Stimulated activated CD4-positive, alpha-beta T cell treated with anti-CD3 and anti-CD28 coated beads, Interleukin-1b, Interleukin-23, amount 100 ng/mL, for 24 hours (primary cell): Measurements from ENCODE around the gene DLX6.

Experiments used
- DNase-seq, 4 experiments: peaks; one replicate each; pipeline ENCODE4 v3.0.0-alpha.2; 2020; ENCODE audit warnings: low read depth in 4 of 4, low spot score in 1 of 4

DLX6 gene

DNA sequence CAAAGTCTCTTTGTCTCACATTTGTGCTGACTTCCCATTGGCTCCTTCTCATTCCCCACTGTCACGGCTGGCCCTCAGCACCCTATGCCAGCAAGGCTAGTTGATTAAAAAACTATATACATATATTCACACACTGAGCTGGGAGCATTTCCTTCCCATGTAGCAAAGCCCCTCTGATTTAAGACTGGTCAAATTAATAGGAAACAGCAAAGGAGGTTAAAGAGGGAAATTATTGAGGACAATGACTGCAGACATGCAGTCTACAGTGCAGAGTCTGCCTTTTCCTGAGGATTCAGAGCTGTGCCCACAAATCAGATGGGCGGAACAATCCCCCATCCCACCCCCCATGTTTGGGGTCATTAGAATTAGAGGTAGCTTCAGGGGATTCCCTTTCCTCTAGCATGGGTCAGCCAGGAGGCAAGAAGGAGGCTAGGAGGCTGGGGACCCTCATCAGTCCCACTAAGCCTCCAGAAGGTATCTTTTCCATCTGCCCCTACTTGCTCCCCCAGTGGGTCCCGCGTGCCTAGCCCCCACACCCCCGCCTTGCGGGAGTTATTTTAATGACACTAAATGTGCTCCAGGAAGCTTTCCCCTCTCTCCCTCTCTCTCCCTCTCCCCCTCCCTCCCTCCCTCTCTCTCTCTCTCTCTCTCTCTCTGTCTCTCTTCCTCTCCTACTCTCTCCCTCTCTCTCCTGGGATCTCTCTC lies 9.8 kb upstream of the DLX6 start:
- DNase-seq = no peak

DNA sequence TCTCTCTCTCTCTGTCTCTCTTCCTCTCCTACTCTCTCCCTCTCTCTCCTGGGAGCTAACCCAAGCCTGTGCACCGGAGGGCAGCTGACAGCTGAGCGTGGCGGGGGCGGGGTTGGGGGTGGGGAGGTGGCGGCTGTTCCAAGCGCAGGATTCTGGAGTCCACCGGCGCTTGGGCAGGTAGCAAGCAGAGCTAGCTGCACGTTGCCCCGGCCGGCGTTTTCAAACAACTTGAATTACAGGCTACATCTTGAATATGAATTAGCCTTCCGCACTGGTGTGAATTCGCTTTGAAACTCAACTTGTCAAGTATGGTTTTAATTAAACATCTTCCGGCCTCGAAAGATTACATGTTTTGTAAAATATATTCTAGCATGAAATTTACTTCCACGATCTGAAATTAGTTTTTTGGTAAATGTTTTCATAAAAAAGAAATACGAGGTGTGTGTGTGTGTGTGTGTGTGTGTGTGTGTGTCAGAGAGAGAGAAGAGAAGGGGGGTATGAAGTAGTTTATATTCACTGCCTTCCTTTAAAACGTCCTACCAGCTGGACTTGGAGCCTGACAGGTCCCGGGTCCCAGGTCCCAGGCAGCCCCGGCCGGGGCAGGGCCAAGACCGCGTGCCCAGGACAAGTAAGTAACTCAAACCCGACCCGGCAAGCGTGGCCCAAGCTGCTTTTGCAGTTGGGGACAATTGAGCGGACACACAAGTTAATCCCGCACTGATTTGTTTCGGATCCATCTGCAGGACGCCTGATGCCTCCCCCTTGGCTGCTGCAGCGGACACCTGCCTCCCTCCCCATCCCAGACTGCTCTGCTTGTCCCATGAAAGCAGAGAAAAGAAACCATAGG lies 9.0 kb upstream of the DLX6 start:
- no peak for DNase-seq

DNA sequence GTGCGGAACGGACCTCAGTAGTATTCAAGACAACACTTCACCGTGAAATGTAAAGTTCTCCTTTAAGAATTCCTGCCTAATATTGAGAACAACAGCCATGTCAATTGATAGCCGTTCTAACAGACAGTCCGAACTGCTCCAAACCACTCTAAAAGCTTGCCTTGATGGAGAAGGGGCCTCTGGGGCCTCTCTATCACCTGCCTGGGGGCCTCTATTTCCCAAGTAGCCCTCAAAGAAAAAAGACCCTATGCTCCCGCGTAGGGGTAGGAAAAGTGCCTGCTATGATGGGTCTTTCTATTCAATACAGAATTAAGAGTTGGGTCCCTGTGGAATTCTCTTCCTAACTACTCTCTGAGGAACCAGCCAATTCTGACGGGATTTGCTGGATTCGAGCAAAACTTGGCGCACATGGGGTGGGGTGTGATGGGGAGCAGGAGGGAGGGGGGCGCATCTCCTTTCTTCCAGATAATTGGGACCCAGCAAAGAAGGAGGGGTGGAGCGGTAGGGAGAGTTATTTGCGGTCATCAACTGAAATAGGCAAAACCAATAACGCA lies 8.3 kb upstream of the DLX6 start:
- no peak for DNase-seq

DNA sequence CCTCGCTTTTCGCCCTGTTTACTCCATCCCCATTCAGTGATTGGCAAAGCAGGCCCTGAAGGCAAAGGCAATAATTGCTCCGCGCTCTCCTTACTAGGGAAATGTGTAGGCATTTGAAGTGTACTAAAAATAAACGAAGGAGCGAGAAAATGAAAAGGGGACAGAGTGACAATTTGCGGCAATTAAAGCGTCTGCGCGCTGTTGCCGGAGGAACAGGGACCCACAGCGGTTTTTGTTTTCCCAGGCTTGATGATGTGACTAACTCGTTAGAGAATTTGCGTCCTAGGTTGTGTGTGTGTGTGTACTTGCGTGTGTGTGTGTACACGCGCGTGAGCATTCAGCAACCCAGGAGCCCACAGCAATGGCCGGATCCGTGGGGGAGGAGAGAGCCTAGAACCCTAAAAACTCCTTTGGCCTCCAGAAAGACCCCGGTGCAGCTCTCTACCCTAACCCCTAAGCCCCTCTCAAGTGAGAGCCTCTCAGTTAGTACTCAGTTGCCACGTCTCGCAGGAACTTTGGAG lies 7.8 kb upstream of the DLX6 start:
- no peak for DNase-seq

DNA sequence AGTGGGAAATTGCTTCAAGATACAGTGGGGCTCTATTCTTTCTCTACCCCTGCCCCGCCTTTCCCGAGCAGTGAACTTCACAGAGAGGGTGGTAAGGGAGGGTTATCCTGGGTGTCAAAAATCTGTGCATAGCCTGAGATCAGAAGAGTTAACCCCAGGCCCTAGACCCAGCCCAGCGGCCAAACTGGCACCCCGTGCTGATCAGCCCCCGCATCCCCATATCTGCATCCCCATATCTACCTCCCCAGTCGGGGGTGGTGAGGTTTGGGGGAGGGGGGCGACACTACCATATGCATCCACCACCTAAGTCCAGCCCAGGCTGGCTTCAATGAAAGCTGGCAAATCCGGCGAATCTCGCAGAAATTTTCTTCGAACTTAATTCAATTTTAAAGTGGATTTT lies 7.0 kb upstream of the DLX6 start:
- DNase-seq = no peak

DNA sequence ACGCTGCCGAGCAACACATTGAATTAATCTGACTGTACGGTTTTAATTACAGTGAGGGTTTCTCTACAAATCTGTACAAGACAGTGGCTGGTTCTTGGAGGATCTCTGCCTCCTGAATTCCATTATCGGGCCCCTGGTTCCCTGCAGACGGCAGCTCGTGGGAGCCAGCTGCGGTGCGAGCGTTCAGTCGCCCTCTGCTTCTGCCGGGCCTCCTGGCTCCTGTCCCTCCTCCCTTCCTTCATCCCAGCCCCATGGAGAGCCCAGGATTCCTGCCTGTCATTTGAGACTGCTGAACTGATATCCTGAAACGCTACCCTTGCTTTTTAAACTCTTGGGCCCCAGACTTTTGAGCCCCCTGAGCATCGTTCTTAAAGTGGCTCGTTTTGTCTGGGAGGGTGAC lies 6.6 kb upstream of the DLX6 start:
- no peak for DNase-seq

DNA sequence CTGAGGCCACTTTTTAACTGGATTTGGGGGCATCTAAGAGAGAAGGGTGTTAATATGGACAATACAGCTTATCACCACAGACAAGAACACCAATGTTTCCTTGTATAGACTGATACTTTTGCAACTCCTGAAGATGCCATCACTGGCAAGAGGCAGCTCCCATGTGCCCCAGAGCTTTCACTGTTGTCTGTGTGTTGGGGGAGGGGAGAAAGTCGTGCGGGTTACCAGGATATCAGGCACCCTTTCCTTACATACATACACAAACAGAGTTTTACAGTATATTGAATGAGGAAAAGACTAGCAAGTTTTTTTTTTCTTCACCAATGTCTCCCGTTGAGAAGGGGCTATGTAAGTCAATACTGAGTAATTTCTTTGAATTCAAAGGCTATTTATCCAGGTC lies 4.1 kb upstream of the DLX6 start:
- DNase-seq = no peak

DNA sequence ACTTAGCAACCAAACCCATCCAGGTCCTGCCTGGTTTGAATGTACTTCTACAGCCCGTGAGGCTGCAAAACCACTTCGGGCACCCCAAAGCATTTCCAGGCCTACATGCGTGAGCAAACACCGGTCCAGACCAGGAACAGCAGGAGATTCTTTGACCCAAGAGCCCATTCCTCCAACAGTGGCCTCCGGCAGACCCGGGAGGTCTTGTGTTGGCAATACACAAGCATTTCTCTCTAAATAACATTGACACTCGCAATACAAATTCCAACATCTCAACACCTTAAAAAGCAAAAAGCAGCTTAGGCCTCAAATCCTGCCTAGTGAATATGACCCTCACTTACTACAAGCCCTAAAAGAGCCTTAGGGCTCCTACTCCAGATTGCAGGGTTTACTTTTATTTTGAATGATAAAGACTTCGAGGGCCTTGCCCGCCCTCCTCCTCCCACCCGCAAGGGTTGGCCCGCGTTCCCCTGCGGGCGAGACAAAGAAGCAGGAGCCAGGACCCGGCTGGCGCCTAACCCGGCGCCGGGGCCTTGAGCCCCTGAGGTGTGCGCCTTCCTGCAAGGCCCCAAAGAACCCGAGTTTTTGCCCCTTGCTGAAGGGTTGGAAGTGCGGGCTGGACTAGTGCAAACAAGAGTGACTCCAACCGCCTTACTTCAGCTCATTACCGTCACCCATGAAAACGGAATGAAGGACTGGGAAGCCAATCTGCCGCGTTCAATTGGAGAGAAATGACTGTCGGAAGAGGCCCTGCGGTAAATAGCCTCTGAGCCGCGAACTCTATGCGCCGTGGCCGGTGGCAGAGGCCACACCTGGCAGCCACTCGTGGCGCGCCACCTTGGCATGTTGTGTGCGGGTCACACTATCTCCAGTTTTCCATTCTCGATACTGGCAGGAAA lies 3.4 kb upstream of the DLX6 start:
- no peak for DNase-seq

DNA sequence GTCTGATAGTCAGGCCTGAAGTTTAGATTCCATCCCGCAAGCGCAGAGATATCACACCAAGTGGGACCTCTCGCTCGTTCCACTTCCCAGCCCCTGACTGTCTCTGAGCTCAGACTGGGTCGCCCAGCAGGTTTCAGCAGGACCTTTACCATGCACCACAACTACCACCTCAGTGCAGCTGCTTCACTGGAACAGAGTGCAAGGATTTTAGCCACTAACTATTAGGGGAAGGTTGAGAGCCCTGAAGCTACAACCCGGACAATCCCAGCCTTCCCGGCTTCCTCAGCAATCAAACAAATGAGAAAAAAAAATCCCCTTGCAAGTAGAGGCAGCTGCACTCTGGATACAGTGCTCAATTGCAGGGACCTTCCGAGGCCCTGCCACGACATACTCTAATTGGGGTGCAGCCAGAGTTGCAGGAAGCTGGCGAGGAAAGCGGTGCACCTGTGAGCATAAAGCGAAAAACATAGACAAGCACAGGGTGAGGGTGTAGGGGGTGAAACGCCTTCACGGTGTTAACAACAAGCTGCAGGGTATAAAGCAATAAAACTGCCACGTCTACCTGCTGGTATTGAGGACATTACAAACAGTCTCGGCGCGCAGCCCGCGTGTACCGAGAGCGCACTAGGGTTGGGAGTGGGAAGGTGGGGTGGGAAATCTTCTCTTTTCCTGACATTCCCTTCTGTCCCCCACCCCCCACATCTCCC lies 2.6 kb upstream of the DLX6 start:
- no peak for DNase-seq

DNA sequence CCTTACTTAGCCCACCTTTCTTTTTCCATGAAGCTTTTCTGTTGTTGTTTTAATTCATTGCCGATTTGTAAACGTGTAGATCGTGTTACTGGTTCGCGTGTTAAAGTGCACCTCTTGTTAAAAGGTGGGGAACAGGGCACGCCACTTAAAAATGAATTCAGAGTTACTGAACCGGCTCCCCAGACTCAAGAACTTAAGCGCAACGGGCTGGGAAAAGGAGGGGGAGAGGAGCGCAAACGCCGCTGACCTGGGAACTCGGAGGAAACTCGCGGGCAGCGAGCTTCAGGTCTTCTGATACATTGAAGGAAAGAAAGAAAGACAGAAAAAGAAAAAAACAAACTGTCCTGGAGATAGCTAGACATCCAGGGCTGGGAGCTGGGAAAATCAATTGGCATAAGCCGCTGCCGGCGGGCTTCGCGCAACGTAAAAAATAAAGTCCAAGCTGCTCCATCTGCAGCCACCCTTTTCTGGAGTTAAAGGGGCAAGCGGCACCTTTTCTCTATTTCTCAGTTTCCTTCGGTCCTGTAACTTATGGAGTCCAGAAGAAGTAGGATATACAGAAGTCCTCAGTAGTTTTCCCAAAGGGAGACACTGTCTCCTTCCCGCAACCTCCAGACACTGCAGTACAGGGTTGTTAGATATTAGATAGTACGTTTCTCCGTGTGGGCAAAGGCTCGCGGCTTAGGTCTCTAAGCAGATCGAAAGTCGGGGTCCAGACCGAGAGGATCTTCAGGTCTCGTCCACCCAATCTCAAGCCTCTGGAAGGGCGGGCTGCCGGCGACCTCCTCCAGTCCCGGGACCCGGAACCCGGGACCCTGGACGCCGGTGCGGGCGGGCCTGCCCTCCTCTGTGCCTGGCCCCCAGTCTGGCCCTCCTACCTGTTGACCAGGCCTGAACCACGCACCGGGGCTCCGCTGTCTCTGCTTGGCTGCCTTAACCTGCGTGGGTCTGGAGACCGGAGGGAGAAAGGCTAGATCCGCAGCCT lies 1.8 kb upstream of the DLX6 start:
- DNase-seq = no peak

DNA sequence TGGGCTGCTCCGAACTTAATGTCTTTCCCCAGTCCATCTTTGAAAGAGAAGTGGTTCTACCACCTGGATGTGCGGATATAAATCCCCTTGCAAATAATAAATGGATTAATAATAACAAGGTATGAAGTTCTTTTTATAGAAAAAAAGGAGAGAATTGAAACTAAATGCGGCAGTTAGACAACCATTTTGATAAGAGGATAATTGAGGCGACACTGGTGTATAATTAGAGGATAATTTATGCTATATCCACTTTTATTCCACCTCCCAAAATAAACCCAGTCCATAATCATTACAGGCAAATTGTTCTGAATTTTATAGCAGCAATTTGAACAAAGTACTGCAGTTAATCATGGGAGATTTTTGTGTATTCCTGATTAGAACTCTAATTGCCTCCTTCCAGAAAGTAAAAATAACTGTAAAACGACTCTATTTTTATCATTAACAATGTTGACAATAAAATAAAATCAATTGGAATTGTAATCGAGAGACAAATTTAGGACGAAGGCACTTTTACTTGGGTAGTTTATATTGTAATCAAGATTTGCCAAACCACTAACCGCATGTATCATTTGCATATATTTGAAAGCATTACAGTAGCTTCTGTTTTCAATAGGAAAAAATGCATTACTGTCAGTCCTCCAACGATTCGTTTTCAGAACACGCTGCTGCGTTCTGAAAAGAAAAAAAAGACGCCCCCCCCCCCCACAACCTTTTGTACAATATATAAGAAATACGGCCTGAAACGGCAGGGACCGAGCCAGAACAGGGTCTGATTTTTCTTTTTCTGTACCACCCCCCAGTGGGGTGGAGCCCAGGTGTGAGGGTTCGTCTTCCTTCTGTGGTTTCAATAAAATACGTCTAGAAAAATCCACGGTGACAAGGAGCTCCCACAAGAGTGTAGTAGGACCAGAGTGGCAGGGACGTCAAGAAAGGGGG lies 838 bp upstream of the DLX6 start:
- DNase-seq = no peak

DNA sequence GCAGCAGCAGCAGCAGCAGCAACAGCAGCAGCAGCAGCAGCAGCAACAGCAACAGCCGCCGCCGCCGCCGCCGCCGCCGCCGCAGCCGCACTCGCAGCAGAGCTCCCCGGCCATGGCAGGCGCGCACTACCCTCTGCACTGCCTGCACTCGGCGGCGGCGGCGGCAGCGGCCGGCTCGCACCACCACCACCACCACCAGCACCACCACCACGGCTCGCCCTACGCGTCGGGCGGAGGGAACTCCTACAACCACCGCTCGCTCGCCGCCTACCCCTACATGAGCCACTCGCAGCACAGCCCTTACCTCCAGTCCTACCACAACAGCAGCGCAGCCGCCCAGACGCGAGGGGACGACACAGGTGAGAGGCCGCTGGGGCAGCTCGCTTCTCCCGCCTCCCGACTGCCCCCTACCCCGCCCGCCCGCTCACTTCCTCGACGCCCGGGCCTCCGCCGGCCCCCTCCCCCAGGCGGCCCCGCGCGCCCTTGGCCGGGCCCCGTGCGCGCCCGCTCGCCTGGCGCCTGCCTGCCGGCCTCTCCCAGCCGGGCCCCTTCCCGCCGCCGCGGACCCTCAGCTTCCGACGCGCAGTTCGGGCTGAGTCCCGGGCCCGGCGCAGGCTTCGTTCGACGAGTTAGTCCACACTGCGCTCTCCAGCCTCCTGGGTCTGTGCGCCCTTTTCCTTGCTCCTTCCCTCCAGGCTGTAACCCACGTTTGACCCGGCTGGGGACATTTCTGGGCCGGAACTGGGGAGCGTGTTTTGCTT lies 882 bp downstream of the DLX6 start:
- DNase-seq = no peak

DNA sequence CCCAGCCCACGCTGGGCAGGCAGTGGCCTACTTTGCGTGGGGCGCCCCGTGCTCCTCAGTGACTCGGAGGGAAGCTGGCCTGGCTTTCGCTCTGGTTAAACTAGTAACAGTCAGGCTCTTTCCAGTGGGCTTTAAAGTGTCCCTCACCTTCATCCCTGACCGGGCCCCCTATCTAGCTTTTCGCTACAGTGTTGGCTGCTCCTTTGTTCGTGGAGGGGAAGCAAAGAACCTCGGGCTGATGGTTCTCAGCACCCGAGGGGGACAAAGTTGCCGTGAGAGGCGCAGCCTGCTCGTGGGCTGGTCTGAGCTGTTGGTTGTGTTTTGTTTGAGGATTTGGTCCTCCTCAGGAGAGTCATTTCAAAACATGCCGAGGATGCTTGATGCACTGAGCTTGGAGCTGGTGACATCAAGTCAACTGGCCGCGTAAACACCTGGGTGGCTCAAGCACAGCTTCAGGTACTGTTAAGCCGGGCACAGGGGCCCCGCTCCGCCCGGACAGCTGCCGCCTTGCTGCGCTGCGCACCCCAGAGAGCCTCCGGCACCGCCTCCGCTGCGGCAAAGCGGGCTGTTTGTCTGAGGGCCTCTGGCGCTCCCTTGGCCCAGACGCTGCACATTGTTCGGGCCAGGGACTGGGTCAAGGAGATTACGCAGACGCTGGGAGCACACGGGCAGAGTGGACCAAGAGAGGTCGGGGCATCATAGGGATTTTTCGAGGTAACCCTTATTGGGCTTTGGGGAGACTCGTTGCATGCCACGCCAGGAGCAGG lies 1.6 kb downstream of the DLX6 start:
- no peak for DNase-seq

DNA sequence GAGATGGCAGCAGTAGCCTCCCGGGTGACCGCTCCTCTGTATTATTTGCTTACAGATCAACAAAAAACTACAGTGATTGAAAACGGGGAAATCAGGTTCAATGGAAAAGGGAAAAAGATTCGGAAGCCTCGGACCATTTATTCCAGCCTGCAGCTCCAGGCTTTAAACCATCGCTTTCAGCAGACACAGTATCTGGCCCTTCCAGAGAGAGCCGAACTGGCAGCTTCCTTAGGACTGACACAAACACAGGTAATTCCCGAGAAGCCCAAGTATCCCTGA lies 2.2 kb downstream of the DLX6 start:
- DNase-seq = no peak

DNA sequence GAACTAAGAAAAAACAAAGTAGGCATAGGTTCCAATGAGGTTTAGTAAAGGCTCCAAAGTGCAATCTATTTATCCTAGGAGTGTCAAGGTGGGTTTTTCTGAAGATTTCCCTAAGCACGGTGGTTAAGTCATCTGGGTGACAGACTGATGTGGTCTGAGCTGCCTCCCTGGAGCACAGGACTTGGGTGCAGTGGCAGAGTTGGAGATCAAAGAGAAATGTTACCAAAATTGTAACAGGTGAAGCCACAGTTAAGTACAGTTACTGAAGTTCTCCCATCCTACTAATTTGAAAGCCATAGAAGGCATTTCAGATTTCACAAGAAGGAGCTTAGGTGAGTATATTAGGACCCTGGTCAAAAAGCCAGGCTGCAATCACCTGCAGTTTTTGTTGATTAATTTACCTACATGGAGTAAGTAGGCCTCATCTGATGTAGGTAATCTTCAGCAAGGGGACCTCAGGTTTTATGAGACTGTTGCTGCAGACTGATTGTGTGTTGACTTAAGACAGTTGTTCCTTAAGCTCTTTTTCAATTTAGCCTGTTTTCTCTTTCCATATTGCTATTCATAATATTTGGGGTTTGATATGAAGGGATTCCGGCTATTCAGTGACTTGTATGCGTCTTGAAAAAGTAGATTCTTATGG lies 3.0 kb downstream of the DLX6 start:
- DNase-seq = no peak
